SK-N-MC (cell line): ENCODE results near the gene TJP1.

ENCODE experiments used
- EZH2 ChIP-seq: fragments of 200-600 bp; sonication (generic); IDR thresholded peaks from one replicate; pipeline ENCODE4 v1.6.1; 2017; ENCODE audit warnings: antibody characterized with exemption
- FOXP2 ChIP-seq: optimal IDR thresholded peaks from 2 replicates; pipeline ENCODE3; 2011; ENCODE audit warnings: mild to moderate bottlenecking, moderate library complexity; ENCODE audit not compliant: insufficient read depth; ENCODE audit errors: extremely low read length, control extremely low read depth
- POLR2AphosphoS5 ChIP-seq: IDR thresholded peaks from 2 replicates; pipeline ENCODE4 v1.6.1; 2012; ENCODE audit warnings: mild to moderate bottlenecking, low read depth, low read length, borderline replicate concordance

GRCh38 chr15:29759596-29759995 is 62.7 kb downstream of the TJP1 start:
- TF ChIP-seq EZH2, result no peak
- TF ChIP-seq POLR2AphosphoS5, result no peak
- no peak for TF ChIP-seq FOXP2
